Measurements from ENCODE around the gene LEFTY2. TPM values are rescaled to one million over a fixed set of nuclear protein-coding genes. Genes with fewer than 3 reads are reported as not detected.

The LEFTY2 gene
- total RNA-seq, 1 donor: under 0.01 TPM

DNA sequence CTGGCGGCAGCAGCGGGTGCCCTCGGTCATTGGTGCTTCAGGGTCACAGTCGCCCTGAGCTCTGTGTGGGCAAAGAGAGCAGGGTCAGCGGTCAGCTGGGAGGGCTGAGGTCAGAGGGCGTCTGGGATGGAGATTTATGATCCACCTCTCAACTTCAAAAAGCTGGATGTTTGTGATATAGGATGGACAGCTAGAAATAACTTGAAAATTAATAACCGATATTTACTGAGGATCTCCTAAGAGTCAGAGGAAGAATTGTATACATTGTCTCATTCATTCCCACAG lies 54.0 kb downstream of the LEFTY2 start:
- TF ChIP-seq CTCF (IDR thresholded peaks at IDR 0.05; ENCODE audit: insufficient read depth, low read depth, low read length): no peak
- DNase-seq (ENCODE audit: low read depth): no peak

More for the DNA sequence above, 54.0 kb downstream of the LEFTY2 start:
- H3K4me3 ChIP-seq (ENCODE audit: low read depth, low read length): no peak overlapping the region

Small RNAs within 50 kb of the gene (small RNA-seq; reads per million reads assigned to genes)
- not detected for gene AL117348.1
- not detected for gene NDUFA3P3

Other genes starting within 250 kb of the LEFTY2 start
- gene SRP9, start 163.4 kb downstream of the LEFTY2 start, total RNA-seq: 166 and 232 TPM in 2 replicates
- 17.7 and 31.5 TPM in 2 replicates for gene EPHX1, start 131.1 kb downstream of the LEFTY2 start, total RNA-seq
- gene TMEM63A, start 58.8 kb downstream of the LEFTY2 start, total RNA-seq: 20.3 and 26.3 TPM in 2 replicates
- 0.32 TPM in 1 of 2 replicates, not detected in the other for gene LEFTY1, start 52.1 kb downstream of the LEFTY2 start, total RNA-seq
- 28.0 and 36.7 TPM in 2 replicates for gene PYCR2, start 17.0 kb downstream of the LEFTY2 start, total RNA-seq
- gene SDE2, start 58.1 kb upstream of the LEFTY2 start, total RNA-seq: 22.2 and 31.5 TPM in 2 replicates
- 107 and 148 TPM in 2 replicates for gene H3-3A, start 121.5 kb upstream of the LEFTY2 start, total RNA-seq
- 62.2 and 95.4 TPM in 2 replicates for gene ACBD3, start 245.5 kb upstream of the LEFTY2 start, total RNA-seq

All from fibroblast of villous mesenchyme (primary cell).